LNCaP clone FGC (cell line): ENCODE results near the gene DYNLT4.
"Not testable (repeated sequence)": the region's sequence is repeated elsewhere in the genome, so short reads cannot be mapped to it uniquely, and the experiment has no call there.

ENCODE experiments used
- DNase-seq: peaks from one replicate; pipeline ENCODE4 v3.0.0-alpha.2; 2011; ENCODE audit warnings: low read depth
- H3K4me3 ChIP-seq: 2 replicates; pipeline ENCODE4 v1.5.1; 2011; ENCODE audit warnings: mild to moderate bottlenecking, low read depth, low read length, control low read depth
- TF ChIP-seq, protein P1 (sequence below): IDR thresholded peaks from 2 replicates; pipeline ENCODE4 v1.5.1; 2012; ENCODE audit warnings: mild to moderate bottlenecking; ENCODE audit not compliant: control insufficient read depth, insufficient read depth; ENCODE audit errors: extremely low read depth

Gene DYNLT4

GRCh38 chr1:44801491-44802305 lies 5.5 kb downstream of the DYNLT4 start:
- DNase-seq, result no peak
- TF ChIP-seq, protein P1, sequence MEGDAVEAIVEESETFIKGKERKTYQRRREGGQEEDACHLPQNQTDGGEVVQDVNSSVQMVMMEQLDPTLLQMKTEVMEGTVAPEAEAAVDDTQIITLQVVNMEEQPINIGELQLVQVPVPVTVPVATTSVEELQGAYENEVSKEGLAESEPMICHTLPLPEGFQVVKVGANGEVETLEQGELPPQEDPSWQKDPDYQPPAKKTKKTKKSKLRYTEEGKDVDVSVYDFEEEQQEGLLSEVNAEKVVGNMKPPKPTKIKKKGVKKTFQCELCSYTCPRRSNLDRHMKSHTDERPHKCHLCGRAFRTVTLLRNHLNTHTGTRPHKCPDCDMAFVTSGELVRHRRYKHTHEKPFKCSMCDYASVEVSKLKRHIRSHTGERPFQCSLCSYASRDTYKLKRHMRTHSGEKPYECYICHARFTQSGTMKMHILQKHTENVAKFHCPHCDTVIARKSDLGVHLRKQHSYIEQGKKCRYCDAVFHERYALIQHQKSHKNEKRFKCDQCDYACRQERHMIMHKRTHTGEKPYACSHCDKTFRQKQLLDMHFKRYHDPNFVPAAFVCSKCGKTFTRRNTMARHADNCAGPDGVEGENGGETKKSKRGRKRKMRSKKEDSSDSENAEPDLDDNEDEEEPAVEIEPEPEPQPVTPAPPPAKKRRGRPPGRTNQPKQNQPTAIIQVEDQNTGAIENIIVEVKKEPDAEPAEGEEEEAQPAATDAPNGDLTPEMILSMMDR, result no peak
- no peak overlapping the region for H3K4me3 ChIP-seq

- TF ChIP-seq, protein P1, result peak; percentile 93
- peak within 1 kb of the TSS; percentile 61 for H3K4me3 ChIP-seq
- DNase-seq, result peak; percentile 90
These were observed 7.2 kb downstream of the DYNLT4 start, which contains the start of gene PLK3 for GRCh38 chr1:44799770-44800584. Gene PLK3, plus strand, starts transcription at chr1:44800377. Its CDS starts 87 bp downstream, at chr1:44800464.

- TF ChIP-seq, protein P1, result no peak
- peak; percentile 65 for DNase-seq
- no peak overlapping the region for H3K4me3 ChIP-seq
These were observed 8.4 kb downstream of the DYNLT4 start for GRCh38 chr1:44798481-44799365.

GRCh38 chr1:44797886-44798285 lies 9.3 kb downstream of the DYNLT4 start:
- not testable (repeated sequence) for DNase-seq, H3K4me3 ChIP-seq

- TF ChIP-seq, protein P1, result no peak
These were observed 14.2 kb downstream of the DYNLT4 start for GRCh38 chr1:44792736-44793502.

DNA sequence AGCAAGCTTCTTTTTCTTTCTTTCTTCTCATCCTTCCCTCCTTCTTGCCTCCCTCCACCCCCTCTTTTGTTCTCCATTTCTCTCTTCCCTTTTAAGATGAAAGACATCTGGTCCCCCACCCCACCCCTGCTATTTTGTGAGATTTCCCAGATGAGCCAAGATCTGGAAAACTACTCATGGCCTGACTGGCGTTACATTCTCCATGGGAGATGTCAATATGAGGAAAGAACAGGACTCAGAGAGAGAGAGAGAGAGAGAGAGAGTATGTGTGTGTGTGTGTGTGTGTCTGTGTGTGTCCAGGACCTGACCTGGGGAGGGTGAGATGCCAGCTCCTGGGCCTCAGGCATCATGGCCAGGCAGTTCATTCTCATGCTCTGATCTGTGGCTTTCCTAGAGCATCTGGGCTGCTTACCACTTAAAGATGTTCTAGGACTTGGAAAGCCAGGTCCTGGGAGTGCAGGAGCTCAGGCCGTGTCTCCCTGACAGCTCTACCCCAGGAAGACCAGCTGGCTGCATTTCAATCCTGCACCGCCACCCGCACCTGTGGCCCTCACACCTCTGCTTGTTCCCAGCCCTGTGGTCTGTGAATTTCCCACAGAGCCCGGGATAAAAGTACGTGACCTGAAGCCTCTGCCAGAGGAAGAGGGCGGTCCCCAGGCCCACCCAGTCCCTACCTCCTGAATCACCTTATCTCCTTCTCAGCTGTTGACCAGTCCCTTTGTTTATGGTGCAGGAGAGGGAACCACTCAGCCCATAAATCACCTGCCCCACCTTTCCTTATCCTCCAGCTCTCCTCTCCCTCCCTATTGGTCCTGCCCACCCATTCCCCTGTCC lies 16.0 kb downstream of the DYNLT4 start:
- no peak for DNase-seq
- no peak overlapping the region for H3K4me3 ChIP-seq
- TF ChIP-seq, protein P1, result no peak

More at GRCh38 chr1:44792736-44793502, 14.2 kb downstream of the DYNLT4 start:
- no peak for DNase-seq
- H3K4me3 ChIP-seq, result no peak overlapping the region
